H1 (cell line): ENCODE measurements around the gene BIRC7. TPM values are rescaled to one million over a fixed set of nuclear protein-coding genes. Genes with fewer than 3 reads are reported as not detected.

ENCODE experiments used
- ATF2 ChIP-seq: IDR thresholded peaks from 2 replicates; pipeline ENCODE4 v1.6.1; 2012; ENCODE audit warnings: low read length, inconsistent platforms
- BACH1 ChIP-seq: IDR thresholded peaks from 2 replicates; pipeline ENCODE4 v1.6.1; 2012; ENCODE audit warnings: low read length, improper control_type of control experiment
- CHD1 ChIP-seq: IDR thresholded peaks from 2 replicates; pipeline ENCODE4 v1.6.1; 2012; ENCODE audit warnings: low read depth, low read length, improper control_type of control experiment
- CHD7 ChIP-seq: fragments of 300-600 bp; sonication (generic); IDR thresholded peaks from 2 replicates; pipeline ENCODE4 v1.7.1; 2012; ENCODE audit warnings: low read length, moderate library complexity, mild to moderate bottlenecking, inconsistent platforms; ENCODE audit not compliant: insufficient replicate concordance
- EGR1 ChIP-seq: IDR thresholded peaks from 2 replicates; pipeline ENCODE4 v1.6.1; 2011; ENCODE audit warnings: low read depth, low read length, borderline replicate concordance
- EP300 ChIP-seq, 2 experiments: IDR thresholded peaks; 1 replicate in 1 of 2; 2 replicates in 1 of 2; pipeline ENCODE4 v1.6.1; 2011 to 2012; ENCODE audit warnings: low read depth in 2 of 2, low read length in 2 of 2, mild to moderate bottlenecking in 2 of 2, borderline replicate concordance in 1 of 2, inconsistent platforms in 1 of 2, moderate library complexity in 1 of 2
- KDM5A ChIP-seq: fragments of 200-600 bp; IDR thresholded peaks from 2 replicates; pipeline ENCODE4 v1.7.1; 2012; ENCODE audit warnings: mild to moderate bottlenecking, low read length, inconsistent platforms, mixed read lengths
- polyA plus RNA-seq, 7 experiments: library from polyadenylated mRNA; depleted of rRNA in 3 of 7; stranded (reverse) in 5 of 7; unstranded in 2 of 7; fragments of >200 nt in 5 of 7; fragments of 200-250 nt in 2 of 7; gene quantifications; 1 replicate in 5 of 7; 2 replicates in 1 of 7; 4 replicates in 1 of 7; pipeline versions ENCODE4 v1.2.1 to v1.2.3, GENCODE V29; 2011 to 2013; ENCODE audit warnings: missing spikeins in 2 of 7, mixed read lengths in 2 of 7
- total RNA-seq: library from RNA; stranded (reverse); fragmentation: NEBNext Ultra II Directional; extraction: Animal tissue kit (Norgen Biotek cat#: 25700); gene quantifications from 2 replicates; pipeline ENCODE4 v1.2.1, GENCODE V29; 2021

The BIRC7 gene
- total and polyA plus RNA-seq, 2 of the 8 experiments (the other 6 are each of a cell fraction or from before 2014, with no cell fraction given): 0.11 to 0.41 TPM

- TF ChIP-seq CHD7 (no peak), EP300 (IDR thresholded peaks at IDR 0.05; ENCODE audit: borderline replicate concordance in 1 of 2, low read depth in 2 of 2, low read length in 2 of 2) (no peak), BACH1 (no peak), EGR1 (no peak), CHD1 (no peak), ATF2 (no peak), KDM5A (no peak)
These were observed 23.1 kb downstream of the BIRC7 start (continued) for GRCh38 chr20:63258781-63259180.
